Progenitor cell of endocrine pancreas (in vitro differentiated cells): ENCODE measurements around the gene TMEM8B. TPM values are rescaled to one million over a fixed set of nuclear protein-coding genes. Genes with fewer than 3 reads are reported as not detected.

Experiments used
- DNase-seq: peaks from one replicate; pipeline ENCODE4 v3.0.0; 2021; ENCODE audit warnings: low spot score; ENCODE audit not compliant: unreplicated experiment
- H3K27ac Mint-ChIP-seq: 2 replicates; pipeline ENCODE4 v1.8.0; 2021; ENCODE audit warnings: mild to moderate bottlenecking, moderate library complexity, mixed read lengths
- H3K27me3 Mint-ChIP-seq: 2 replicates; pipeline ENCODE4 v1.8.0; 2021; ENCODE audit warnings: mixed read lengths
- H3K36me3 Mint-ChIP-seq: 2 replicates; pipeline ENCODE4 v1.8.0; 2022; ENCODE audit warnings: mixed read lengths; ENCODE audit not compliant: insufficient read depth
- H3K4me1 Mint-ChIP-seq: 2 replicates; pipeline ENCODE4 v1.8.0; 2021; ENCODE audit warnings: low read depth, mixed read lengths
- H3K4me3 Mint-ChIP-seq: 2 replicates; pipeline ENCODE4 v1.8.0; 2021; ENCODE audit warnings: low read depth, mild to moderate bottlenecking, moderate library complexity, mixed read lengths
- H3K9me3 Mint-ChIP-seq: 2 replicates; pipeline ENCODE4 v1.8.0; 2021; ENCODE audit warnings: low read depth, mixed read lengths
- CTCF ChIP-seq: fragments of 200-600 bp; sonication (generic); IDR thresholded peaks from one replicate; pipeline ENCODE4 v1.5.0; 2021; ENCODE audit warnings: antibody characterized with exemption, mild to moderate bottlenecking; ENCODE audit not compliant: unreplicated experiment
- total RNA-seq: library from RNA; stranded (reverse); gene quantifications from 2 replicates; pipeline ENCODE4 v1.2.1, GENCODE V29; 2021

The TMEM8B gene
- total RNA-seq, 1 donor from 2014 or later, result 24.1 TPM

- H3K4me1 Mint-ChIP-seq, result no peaks in the 10 kb centered on the region
- no peak overlapping the region for H3K4me3 Mint-ChIP-seq
- peaks cover 24% of the 10 kb centered on the region for H3K27me3 Mint-ChIP-seq
- H3K9me3 Mint-ChIP-seq, result no peaks in the 10 kb centered on the region
- no peak for DNase-seq
- H3K36me3 Mint-ChIP-seq, result peaks cover 3% of the 10 kb centered on the region
- H3K27ac Mint-ChIP-seq, result no peak overlapping the region
- no peak for TF ChIP-seq CTCF
These were observed 27.2 kb downstream of the TMEM8B start for GRCh38 chr9:35856206-35856605.

GRCh38 chr9:35856882-35857281 lies 27.9 kb downstream of the TMEM8B start:
- H3K9me3 Mint-ChIP-seq, result no peaks in the 10 kb centered on the region
- H3K27ac Mint-ChIP-seq, result no peak overlapping the region
- no peak overlapping the region for H3K4me3 Mint-ChIP-seq
- H3K36me3 Mint-ChIP-seq, result peaks cover 3% of the 10 kb centered on the region
- no peak for TF ChIP-seq CTCF
- no peaks in the 10 kb centered on the region for H3K4me1 Mint-ChIP-seq
- peaks cover 28% of the 10 kb centered on the region for H3K27me3 Mint-ChIP-seq
- peak; percentile 2 for DNase-seq

- Mint-ChIP-seq H3K27me3 (peaks cover 38% of the 10 kb centered on the region), H3K27ac (no peak overlapping the region), H3K4me3 (no peak overlapping the region), H3K36me3 (peaks cover 2% of the 10 kb centered on the region), H3K9me3 (no peaks in the 10 kb centered on the region), H3K4me1 (peaks cover 3% of the 10 kb centered on the region)
- TF ChIP-seq CTCF, result no peak
- no peak for DNase-seq
These were observed 29.4 kb downstream of the TMEM8B start for GRCh38 chr9:35858458-35858857.

GRCh38 chr9:35859310-35859989 lies 30.4 kb downstream of the TMEM8B start:
- Mint-ChIP-seq H3K9me3 (no peaks in the 10 kb centered on the region), H3K27me3 (peaks cover 43% of the 10 kb centered on the region), H3K4me3 (no peak overlapping the region), H3K4me1 (peaks cover 3% of the 10 kb centered on the region), H3K36me3 (peaks cover 2% of the 10 kb centered on the region), H3K27ac (no peak overlapping the region)
- no peak for TF ChIP-seq CTCF
- DNase-seq, result peak; percentile 6

GRCh38 chr9:35859990-35860339 lies 30.9 kb downstream of the TMEM8B start:
- DNase-seq, result no peak
- no peaks in the 10 kb centered on the region for H3K9me3 Mint-ChIP-seq
- H3K4me1 Mint-ChIP-seq, result peaks cover 3% of the 10 kb centered on the region

More at GRCh38 chr9:35859990-35860339, 30.9 kb downstream of the TMEM8B start:
- Mint-ChIP-seq H3K4me3 (no peak overlapping the region), H3K27ac (no peak overlapping the region), H3K27me3 (peaks cover 43% of the 10 kb centered on the region), H3K36me3 (peaks cover 2% of the 10 kb centered on the region)
- TF ChIP-seq CTCF, result no peak
